Aorta (tissue), 5 donors: ENCODE data around the gene TXNIP. TPM values are rescaled to one million over a fixed set of nuclear protein-coding genes. Genes with fewer than 3 reads are reported as not detected.

ENCODE experiments used
- ATAC-seq: fragments of 200-7000 bp; cut with Tn5 transposase; one replicate; pipeline ENCODE4 v1.9.1; 2022; ENCODE audit warnings: moderate library complexity; ENCODE audit not compliant: low FRiP score
- DNase-seq, 2 donors: peaks; one replicate each; pipeline ENCODE4 v3.0.0-alpha.2; 2020
- H3K27ac ChIP-seq, 2 donors: one replicate each; pipeline ENCODE4 v1.5.1; 2013; ENCODE audit warnings: low read length in 2 of 2, mild to moderate bottlenecking in 2 of 2, moderate library complexity in 2 of 2, control low read depth in 1 of 2, inconsistent platforms in 1 of 2, low read depth in 1 of 2
- H3K27me3 ChIP-seq, 2 donors: one replicate each; pipeline ENCODE4 v1.6.1; 2013; ENCODE audit warnings: control low read depth in 1 of 2, low read length in 1 of 2, mild to moderate bottlenecking in 1 of 2, moderate library complexity in 1 of 2; ENCODE audit not compliant: insufficient read depth in 2 of 2, control insufficient read depth in 1 of 2
- H3K36me3 ChIP-seq, 2 donors: one replicate each; pipeline ENCODE4 v1.6.1; 2013; ENCODE audit warnings: control low read depth in 1 of 2, low read length in 1 of 2, mild to moderate bottlenecking in 1 of 2; ENCODE audit not compliant: insufficient read depth in 2 of 2, control insufficient read depth in 1 of 2
- H3K4me1 ChIP-seq, 2 donors: one replicate each; pipeline ENCODE4 v1.6.1; 2013; ENCODE audit warnings: low read length in 2 of 2, control low read depth in 1 of 2, mild to moderate bottlenecking in 1 of 2, moderate library complexity in 1 of 2; ENCODE audit not compliant: insufficient read depth in 2 of 2, control insufficient read depth in 1 of 2
- H3K4me3 ChIP-seq, 2 donors: one replicate each; pipeline ENCODE4 v1.5.1; 2013; ENCODE audit warnings: low read length in 2 of 2, control low read depth in 1 of 2, mild to moderate bottlenecking in 1 of 2
- H3K9me3 ChIP-seq: one replicate; pipeline ENCODE4 v1.6.1; 2013; ENCODE audit warnings: mild to moderate bottlenecking, low read length; ENCODE audit not compliant: control insufficient read depth
- WGBS, 2 donors: extraction: QIAGEN DNeasy Blood & Tissue Kit; methylation state at CpG; one replicate each; pipeline ENCODE4 v1.1.7; 2013; 5-methylcytosine and 5-hydroxymethylcytosine counted together
- intact Hi-C, 2 donors: fragments of 100-400 bp; cut with DNase I; formaldehyde crosslinking; loops; one replicate each; pipeline versions ENCODE4 v1.14.2 to v1.15.0; 2022
- long read RNA-seq, 2 donors: library from polyadenylated mRNA; unstranded; transcript quantifications; one replicate each; pipeline ENCODE4 v2.0.0, GENCODE V29; 2020 to 2021
- polyA plus RNA-seq, 2 donors: library from polyadenylated mRNA; stranded (reverse); fragments of 200-250 nt; gene quantifications; one replicate each; pipeline ENCODE4 v1.2.3, GENCODE V29; 2013
- total RNA-seq, 2 donors: library from RNA; stranded (reverse); fragmentation: NEBNext Ultra II Directional; extraction: Animal tissue kit (Norgen Biotek cat#: 25700); gene quantifications; one replicate each; pipeline ENCODE4 v1.2.1, GENCODE V29; 2021
- donor health status: healthy with polysubstance abuse.
- donor health status: Bipolar disorder and iron deficiency.
- donor health status: DM: no; HTN: no; CAD: no.
- donor health status: DM: no; HTN: no; CAD: no.
- donor health status: DM: yes; HTN: yes; CAD: no.

TXNIP gene
- total RNA-seq = 100 to 1,000 TPM; 354 to 536 TPM
- polyA plus RNA-seq = 100 to 1,000 TPM in 1 of 2 donors, 10 to 100 TPM in 1; 83.1 to 169 TPM
- long read RNA-seq, donor 1, transcript TXNIP-202 (2 exons, 509 nt) = minor isoform, 37 of 396 reads
- long read RNA-seq, donor 1, transcript TXNIP-204 (8 exons, 2,926 nt) = major isoform, 253 of 396 reads
- long read RNA-seq, donor 1, partial matches to known transcripts = 86 of 396 reads
- long read RNA-seq, donor 1, other reads (novel, unspliced or antisense) = 16 of 396 reads
- long read RNA-seq, donor 2, transcript TXNIP-204 (8 exons, 2,926 nt) = major isoform, 71 of 137 reads
- long read RNA-seq, donor 2, transcript TXNIP-202 (2 exons, 509 nt) = minor isoform, 16 of 137 reads
- long read RNA-seq, donor 2, partial matches to known transcripts = 36 of 137 reads
- long read RNA-seq, donor 2, other reads (novel, unspliced or antisense) = 13 of 137 reads

GRCh38 chr1:145996433-145997015 lies at the start of gene TXNIP:
Gene TXNIP (minus strand): TSS chr1:145996579. CDS start chr1:145996266, 313 bp downstream.
- H3K9me3 ChIP-seq = no peaks in the 10 kb centered on the region
- peak within 1 kb of the TSS; percentile 73 to 90 for H3K4me3 ChIP-seq
- H3K4me1 ChIP-seq = peaks cover 8 to 20% of the 10 kb centered on the region in 2 donors
- peak within 1 kb of the TSS; percentile 61 to 71 for H3K27ac ChIP-seq
- 0 to 1% methylated on average over 30 of the region's 30 CpGs for WGBS, 2 donors
- ATAC-seq (peak; percentile 95), DNase-seq (peak; percentile 99)
- peaks cover 6 to 8% of the 10 kb centered on the region in 2 donors for H3K36me3 ChIP-seq
- H3K27me3 ChIP-seq = no peaks in the 10 kb centered on the region
- intact Hi-C loops = loop anchor here in 1 of 2 donors (2.0 kb wide), 1 partner anchor 14 kb away; no protein-coding TSS in a partner anchor

- Histone ChIP-seq H3K4me1 (no peaks in the 10 kb centered on the region), H3K27me3 (no peaks in the 10 kb centered on the region), H3K4me3 (no peak overlapping the region), H3K36me3 (no peaks in the 10 kb centered on the region), H3K9me3 (no peaks in the 10 kb centered on the region), H3K27ac (peak overlapping the region in 1 of 2 donors; percentile 62)
- WGBS, 2 donors = 33 to 40% methylated on average over 9 of the region's 9 CpGs
- intact Hi-C loops = no loop called here
- no peak for DNase-seq
- ATAC-seq = no peak
Observed at GRCh38 chr1:146039844-146040194, 43.4 kb upstream of the TXNIP start.

GRCh38 chr1:146036965-146037646 lies 40.7 kb upstream of the TXNIP start:
- ATAC-seq (peak; percentile 82), DNase-seq (peak; percentile 83 to 91)
- WGBS, 2 donors = 0 to 1% methylated on average over 21 of the region's 21 CpGs
- H3K4me3 ChIP-seq = peak overlapping the region; percentile 20 to 78
- H3K27me3 ChIP-seq = no peaks in the 10 kb centered on the region
- H3K36me3 ChIP-seq = no peaks in the 10 kb centered on the region
- H3K27ac ChIP-seq = peak overlapping the region; percentile 23 to 38
- H3K4me1 ChIP-seq = no peaks in the 10 kb centered on the region
- intact Hi-C loops = no loop called here
- H3K9me3 ChIP-seq = no peaks in the 10 kb centered on the region

GRCh38 chr1:146036241-146036964 lies 40.0 kb upstream of the TXNIP start:
- Histone ChIP-seq H3K9me3 (no peaks in the 10 kb centered on the region), H3K27me3 (no peaks in the 10 kb centered on the region), H3K4me3 (peak overlapping the region in 1 of 2 donors; percentile 10), H3K27ac (no peak overlapping the region), H3K4me1 (no peaks in the 10 kb centered on the region), H3K36me3 (no peaks in the 10 kb centered on the region)
- intact Hi-C loops = no loop called here
- 4 to 5% methylated on average over 10 of the region's 10 CpGs for WGBS, 2 donors
- ATAC-seq (no peak), DNase-seq (no peak)

- DNase-seq (no peak), ATAC-seq (no peak)
- intact Hi-C loops = no loop called here
- H3K4me1 ChIP-seq = no peaks in the 10 kb centered on the region
- H3K27me3 ChIP-seq = no peaks in the 10 kb centered on the region
- no peak overlapping the region for H3K4me3 ChIP-seq
- H3K9me3 ChIP-seq = no peaks in the 10 kb centered on the region
- peak overlapping the region in 1 of 2 donors; percentile 2 for H3K27ac ChIP-seq
- H3K36me3 ChIP-seq = no peaks in the 10 kb centered on the region
- 8 to 9% methylated on average over 6 of the region's 6 CpGs for WGBS, 2 donors
Observed at GRCh38 chr1:146035048-146035423, 38.7 kb upstream of the TXNIP start.

GRCh38 chr1:146032631-146033219 lies 36.3 kb upstream of the TXNIP start:
- ATAC-seq = no peak
- no peaks in the 10 kb centered on the region for H3K4me1 ChIP-seq
- no peak for DNase-seq
- H3K4me3 ChIP-seq = no peak overlapping the region
- no peak overlapping the region for H3K27ac ChIP-seq
- intact Hi-C loops = no loop called here
- 49 to 57% methylated on average over 6 of the region's 6 CpGs for WGBS, 2 donors
- no peaks in the 10 kb centered on the region for H3K36me3 ChIP-seq
- H3K27me3 ChIP-seq = no peaks in the 10 kb centered on the region
- H3K9me3 ChIP-seq = no peaks in the 10 kb centered on the region

GRCh38 chr1:146031476-146031875 lies 35.1 kb upstream of the TXNIP start:
- no peaks in the 10 kb centered on the region for H3K4me1 ChIP-seq
- no peaks in the 10 kb centered on the region for H3K36me3 ChIP-seq
- H3K27ac ChIP-seq = no peak overlapping the region
- ATAC-seq (no peak), DNase-seq (no peak)
- H3K4me3 ChIP-seq = no peak overlapping the region
- intact Hi-C loops = no loop called here
- H3K9me3 ChIP-seq = no peaks in the 10 kb centered on the region
- no peaks in the 10 kb centered on the region for H3K27me3 ChIP-seq

- DNase-seq = no peak
- Histone ChIP-seq H3K27me3 (no peaks in the 10 kb centered on the region), H3K4me3 (no peak overlapping the region), H3K36me3 (no peaks in the 10 kb centered on the region), H3K9me3 (no peaks in the 10 kb centered on the region), H3K27ac (no peak overlapping the region), H3K4me1 (no peaks in the 10 kb centered on the region)
- intact Hi-C loops = no loop called here
- no peak for ATAC-seq
Observed at GRCh38 chr1:146029117-146029516, 32.7 kb upstream of the TXNIP start.
